HEK293 (cell line): ENCODE measurements around the gene B2M.

Source experiments
- ZBTB44 ChIP-seq: fragments of 450-650 bp; IDR thresholded peaks from 2 replicates; pipeline ENCODE4 v1.5.1; 2018; ENCODE audit warnings: missing biosample characterization, mild to moderate bottlenecking, missing genetic modification characterization
- ZFP3 ChIP-seq: fragments of 450-650 bp; formaldehyde crosslinking; IDR thresholded peaks from 2 replicates; pipeline ENCODE4 v1.5.1; 2016; ENCODE audit warnings: low read depth, missing biosample characterization, missing genetic modification characterization
- ZNF146 ChIP-seq: fragments of 450-650 bp; formaldehyde crosslinking; IDR thresholded peaks from 2 replicates; pipeline ENCODE4 v1.5.1; 2016; ENCODE audit warnings: missing biosample characterization, missing genetic modification characterization
- ZNF274 ChIP-seq, 2 experiments: fragments of 200-500 bp in 1 of 2; fragments of 450-650 bp in 1 of 2; sonication (Bioruptor generic) in 1 of 2; formaldehyde crosslinking in 1 of 2; IDR thresholded peaks; 2 replicates each; pipeline versions ENCODE4 v1.5.1 to v1.6.1; 2014 to 2016; ENCODE audit warnings: borderline replicate concordance in 1 of 2, inconsistent platforms in 1 of 2, low read length in 1 of 2, missing biosample characterization in 1 of 2, missing genetic modification characterization in 1 of 2
- ZNF391 ChIP-seq: fragments of 450-650 bp; formaldehyde crosslinking; IDR thresholded peaks from 2 replicates; pipeline ENCODE4 v1.5.1; 2016; ENCODE audit warnings: low read depth, missing biosample characterization, missing genetic modification characterization, borderline replicate concordance
- ZNF768 ChIP-seq: fragments of 450-650 bp; formaldehyde crosslinking; IDR thresholded peaks from 2 replicates; pipeline ENCODE4 v1.5.1; 2018; ENCODE audit warnings: missing biosample characterization, mild to moderate bottlenecking, missing genetic modification characterization
- ZSCAN30 ChIP-seq: fragments of 450-650 bp; IDR thresholded peaks from 2 replicates; pipeline ENCODE4 v1.5.1; 2018; ENCODE audit warnings: missing biosample characterization, mild to moderate bottlenecking, missing genetic modification characterization, moderate library complexity
- TF ChIP-seq, protein P1 (sequence below): fragments of 450-650 bp; formaldehyde crosslinking; IDR thresholded peaks from 2 replicates; pipeline ENCODE4 v1.5.1; 2016; ENCODE audit warnings: missing biosample characterization, missing genetic modification characterization

DNA sequence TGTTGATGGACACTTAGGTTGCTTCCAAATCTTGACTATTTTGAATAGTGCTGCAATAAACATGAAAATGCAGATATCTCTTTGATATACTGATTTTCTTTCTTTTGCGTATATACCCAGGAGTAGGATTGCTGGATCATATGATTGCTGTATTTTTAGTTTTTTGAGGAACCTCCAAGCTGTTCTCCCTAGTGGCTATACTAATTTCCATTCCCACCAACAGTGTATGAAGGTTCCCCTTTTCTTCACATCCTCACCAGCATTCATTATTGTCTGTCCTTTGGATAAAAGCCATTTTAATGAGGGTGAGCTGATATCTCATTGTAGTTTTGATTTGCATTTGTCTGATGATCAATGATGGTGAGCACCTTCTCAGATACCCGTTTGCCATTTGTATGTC lies 12.7 kb upstream of the B2M start:
- TF ChIP-seq ZNF768 = no peak
- no peak for TF ChIP-seq ZNF391 (tag by site-specific recombination)
- TF ChIP-seq ZNF274 (IDR thresholded peaks at IDR 0.05; ENCODE audit: low read length) = no peak
- TF ChIP-seq ZNF274 (tag by site-specific recombination; IDR thresholded peaks at IDR 0.05; ENCODE audit: borderline replicate concordance) = no peak
- TF ChIP-seq, protein P1, sequence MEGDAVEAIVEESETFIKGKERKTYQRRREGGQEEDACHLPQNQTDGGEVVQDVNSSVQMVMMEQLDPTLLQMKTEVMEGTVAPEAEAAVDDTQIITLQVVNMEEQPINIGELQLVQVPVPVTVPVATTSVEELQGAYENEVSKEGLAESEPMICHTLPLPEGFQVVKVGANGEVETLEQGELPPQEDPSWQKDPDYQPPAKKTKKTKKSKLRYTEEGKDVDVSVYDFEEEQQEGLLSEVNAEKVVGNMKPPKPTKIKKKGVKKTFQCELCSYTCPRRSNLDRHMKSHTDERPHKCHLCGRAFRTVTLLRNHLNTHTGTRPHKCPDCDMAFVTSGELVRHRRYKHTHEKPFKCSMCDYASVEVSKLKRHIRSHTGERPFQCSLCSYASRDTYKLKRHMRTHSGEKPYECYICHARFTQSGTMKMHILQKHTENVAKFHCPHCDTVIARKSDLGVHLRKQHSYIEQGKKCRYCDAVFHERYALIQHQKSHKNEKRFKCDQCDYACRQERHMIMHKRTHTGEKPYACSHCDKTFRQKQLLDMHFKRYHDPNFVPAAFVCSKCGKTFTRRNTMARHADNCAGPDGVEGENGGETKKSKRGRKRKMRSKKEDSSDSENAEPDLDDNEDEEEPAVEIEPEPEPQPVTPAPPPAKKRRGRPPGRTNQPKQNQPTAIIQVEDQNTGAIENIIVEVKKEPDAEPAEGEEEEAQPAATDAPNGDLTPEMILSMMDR (tag by site-specific recombination) = no peak
- TF ChIP-seq ZBTB44 = no peak
- no peak for TF ChIP-seq ZSCAN30 (tag by site-specific recombination)
- TF ChIP-seq ZFP3 (tag by site-specific recombination) = no peak
- TF ChIP-seq ZNF146 (tag by site-specific recombination) = no peak
